Kidney epithelial cell (primary cell): Measurements from ENCODE around the gene FGFR1OP2. TPM values are rescaled to one million over a fixed set of nuclear protein-coding genes. Genes with fewer than 3 reads are reported as not detected.

Experiments used
- DNase-seq: peaks from one replicate; pipeline ENCODE4 v3.0.0-alpha.2; 2010; ENCODE audit warnings: low read depth
- H3K27me3 ChIP-seq: 2 replicates; pipeline ENCODE4 v1.6.0; 2011; ENCODE audit warnings: low read length; ENCODE audit not compliant: control insufficient read depth, insufficient read depth
- H3K36me3 ChIP-seq: 2 replicates; pipeline ENCODE4 v1.5.1; 2011; ENCODE audit warnings: low read length; ENCODE audit not compliant: control insufficient read depth, insufficient read depth
- H3K4me3 ChIP-seq: 2 replicates; pipeline ENCODE4 v1.5.1; 2011; ENCODE audit warnings: low read depth, mild to moderate bottlenecking, control low read depth, low read length
- total RNA-seq: library from RNA; depleted of rRNA; stranded (reverse); fragments of >200 nt; gene quantifications from 2 replicates; pipeline ENCODE4 v1.2.3, GENCODE V29; 2015
- TF ChIP-seq, protein P1 (sequence below): IDR thresholded peaks from 2 replicates; pipeline ENCODE4 v1.5.1; 2011; ENCODE audit warnings: mild to moderate bottlenecking, moderate library complexity, low read length, control low read depth, inconsistent platforms; ENCODE audit not compliant: insufficient read depth, poor library complexity, severe bottlenecking

The FGFR1OP2 gene
- total RNA-seq, 1 donor from 2014 or later: 27.6 TPM

DNA sequence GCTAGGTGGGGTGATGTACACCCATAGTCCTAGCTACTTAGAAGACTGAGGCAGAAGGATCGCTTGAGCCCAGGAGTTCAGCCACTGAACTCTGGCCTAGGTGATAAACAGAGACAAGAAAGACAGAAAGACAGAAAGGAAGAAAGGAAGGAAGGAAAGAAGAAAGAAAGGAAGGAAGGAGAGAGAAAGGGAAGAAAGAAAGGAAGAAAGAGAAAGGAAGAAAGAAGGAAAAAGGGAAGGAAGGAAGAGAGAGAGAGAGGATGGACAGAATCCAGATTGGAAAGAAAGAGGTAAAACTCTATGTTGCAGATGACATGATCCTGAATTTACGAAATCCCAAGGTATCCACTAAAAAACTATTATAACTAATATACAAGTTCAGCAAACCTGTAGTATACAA, 8.7 kb upstream of the FGFR1OP2 start:
- Histone ChIP-seq H3K36me3 (peaks cover 2% of the 10 kb centered on the region), H3K4me3 (no peak overlapping the region), H3K27me3 (no peaks in the 10 kb centered on the region)
- TF ChIP-seq, protein P1, sequence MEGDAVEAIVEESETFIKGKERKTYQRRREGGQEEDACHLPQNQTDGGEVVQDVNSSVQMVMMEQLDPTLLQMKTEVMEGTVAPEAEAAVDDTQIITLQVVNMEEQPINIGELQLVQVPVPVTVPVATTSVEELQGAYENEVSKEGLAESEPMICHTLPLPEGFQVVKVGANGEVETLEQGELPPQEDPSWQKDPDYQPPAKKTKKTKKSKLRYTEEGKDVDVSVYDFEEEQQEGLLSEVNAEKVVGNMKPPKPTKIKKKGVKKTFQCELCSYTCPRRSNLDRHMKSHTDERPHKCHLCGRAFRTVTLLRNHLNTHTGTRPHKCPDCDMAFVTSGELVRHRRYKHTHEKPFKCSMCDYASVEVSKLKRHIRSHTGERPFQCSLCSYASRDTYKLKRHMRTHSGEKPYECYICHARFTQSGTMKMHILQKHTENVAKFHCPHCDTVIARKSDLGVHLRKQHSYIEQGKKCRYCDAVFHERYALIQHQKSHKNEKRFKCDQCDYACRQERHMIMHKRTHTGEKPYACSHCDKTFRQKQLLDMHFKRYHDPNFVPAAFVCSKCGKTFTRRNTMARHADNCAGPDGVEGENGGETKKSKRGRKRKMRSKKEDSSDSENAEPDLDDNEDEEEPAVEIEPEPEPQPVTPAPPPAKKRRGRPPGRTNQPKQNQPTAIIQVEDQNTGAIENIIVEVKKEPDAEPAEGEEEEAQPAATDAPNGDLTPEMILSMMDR: no peak
- DNase-seq: no peak

DNA sequence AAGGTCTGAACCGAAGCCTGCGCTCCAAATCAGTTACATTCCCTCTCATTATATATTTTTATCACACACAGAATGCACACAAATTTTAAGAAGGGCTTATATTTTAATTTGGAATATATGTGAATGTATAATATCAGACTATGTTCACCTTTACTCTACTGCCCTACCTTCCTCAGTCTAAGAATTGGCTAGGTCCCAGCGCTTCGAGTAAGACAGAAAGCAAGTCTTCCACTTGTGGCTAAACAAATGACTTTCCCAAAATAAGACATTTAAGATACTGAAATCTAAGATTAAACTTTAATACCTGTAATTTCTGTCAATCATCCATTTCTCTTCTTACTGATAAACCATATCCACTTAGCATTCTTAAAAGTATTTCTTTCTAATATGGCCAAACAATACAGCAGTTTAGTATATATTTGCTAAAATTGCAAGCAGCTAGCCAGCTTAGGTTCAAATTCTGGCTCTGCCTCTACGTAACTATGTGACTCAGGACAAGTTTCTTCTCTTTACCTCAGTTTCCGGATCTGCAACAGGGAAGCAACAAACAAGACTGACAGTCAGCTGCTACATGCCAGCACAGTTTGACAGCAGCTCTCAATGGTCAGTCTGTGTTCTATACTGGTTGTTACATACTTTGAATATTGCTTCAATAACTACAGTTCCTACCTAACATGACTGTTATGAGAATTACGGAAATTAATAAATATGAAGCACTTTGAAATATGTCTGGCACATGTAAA, 2.5 kb upstream of the FGFR1OP2 start:
- H3K36me3 ChIP-seq: no peaks in the 10 kb centered on the region
- no peaks in the 10 kb centered on the region for H3K27me3 ChIP-seq
- TF ChIP-seq, protein P1: no peak
- H3K4me3 ChIP-seq: no peak overlapping the region
- DNase-seq: no peak

DNA sequence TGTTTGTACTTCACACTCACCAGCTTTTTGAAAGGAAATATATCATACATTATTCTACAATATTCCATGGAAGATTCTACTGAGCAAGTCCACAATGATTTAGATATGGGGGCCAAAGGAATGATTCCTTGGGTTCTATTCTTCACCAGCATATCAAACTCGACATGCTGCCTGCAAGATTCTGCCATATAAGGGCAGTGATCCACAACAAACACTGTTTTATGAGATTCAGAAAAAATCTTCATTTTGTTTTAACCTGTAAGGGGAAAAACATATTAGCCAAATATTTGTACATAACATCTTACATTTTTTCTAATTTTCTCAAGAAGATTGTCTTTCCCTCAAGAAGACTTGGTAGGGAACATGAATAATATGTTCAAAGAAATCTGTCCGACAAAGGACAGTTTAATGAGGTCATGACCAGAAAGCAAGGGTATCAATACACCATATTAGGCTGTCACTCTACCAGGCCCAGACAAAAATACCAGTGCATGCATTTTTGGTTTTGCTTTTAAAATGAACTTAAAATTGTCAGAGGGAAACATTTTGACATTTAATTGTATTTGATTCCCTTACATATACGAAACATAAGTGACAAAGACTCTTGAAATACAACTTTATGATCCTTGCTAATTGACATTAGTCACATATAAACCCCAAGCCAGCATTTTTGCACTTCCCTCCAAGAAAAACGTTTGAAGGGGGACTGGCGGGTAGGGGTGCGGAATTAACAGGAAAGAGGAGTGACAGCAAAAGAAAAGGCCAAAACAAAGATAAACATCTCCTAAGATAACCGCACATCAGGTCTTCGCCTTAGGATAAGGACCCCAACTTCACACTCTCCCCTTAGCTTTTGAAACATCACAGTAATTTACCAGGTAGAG, 1.5 kb upstream of the FGFR1OP2 start:
- Histone ChIP-seq H3K36me3 (no peaks in the 10 kb centered on the region), H3K27me3 (no peaks in the 10 kb centered on the region), H3K4me3 (peak overlapping the region; percentile 94)
- TF ChIP-seq, protein P1: no peak
- DNase-seq: no peak

DNA sequence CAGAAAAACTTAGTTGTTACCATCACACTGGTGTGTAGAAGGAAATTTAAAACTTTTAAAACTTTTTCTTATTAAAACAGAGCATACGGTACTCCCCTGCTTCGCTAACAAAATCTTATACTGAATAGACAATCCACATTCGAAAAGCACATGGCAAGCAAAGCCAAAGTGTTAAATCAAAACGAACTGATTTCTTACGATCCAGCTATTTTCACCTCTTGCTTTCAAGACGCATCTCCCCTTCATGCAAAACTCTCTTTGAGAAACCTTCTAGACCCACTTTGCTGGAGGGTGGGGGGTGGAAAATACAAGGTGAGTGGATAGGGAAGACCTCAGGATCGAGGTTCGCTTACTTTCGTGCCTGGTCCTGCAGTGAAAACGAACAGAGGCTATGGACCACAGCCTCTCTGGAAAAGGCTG, 817 bp upstream of the FGFR1OP2 start:
- Histone ChIP-seq H3K4me3 (peak overlapping the region; percentile 94), H3K36me3 (no peaks in the 10 kb centered on the region)
- TF ChIP-seq, protein P1: no peak

DNA sequence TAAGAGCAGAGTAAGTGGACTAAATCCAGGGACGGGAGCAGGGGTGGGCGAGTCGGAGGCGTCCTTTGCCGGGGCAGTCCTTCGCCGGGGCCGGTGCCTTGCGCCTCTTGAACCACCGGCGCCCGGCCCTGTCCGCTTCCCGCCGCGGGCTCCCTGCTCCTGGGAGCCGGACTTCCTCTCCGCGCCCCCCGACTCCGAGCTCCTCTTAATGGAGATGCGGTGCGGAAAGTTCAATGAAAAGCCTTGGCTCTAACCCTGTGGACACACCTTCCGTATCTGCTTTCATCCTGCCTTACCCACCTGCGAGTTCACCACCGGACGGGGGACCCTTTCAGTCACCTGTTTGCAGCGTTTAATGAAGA, 412 bp downstream of the FGFR1OP2 start:
- TF ChIP-seq, protein P1: no peak

More for the DNA sequence above, 817 bp upstream of the FGFR1OP2 start:
- no peaks in the 10 kb centered on the region for H3K27me3 ChIP-seq
- DNase-seq: no peak

More for the DNA sequence above, 412 bp downstream of the FGFR1OP2 start:
- H3K4me3 ChIP-seq: peak overlapping the region; percentile 94
- DNase-seq: no peak
- H3K27me3 ChIP-seq: no peaks in the 10 kb centered on the region
- H3K36me3 ChIP-seq: no peaks in the 10 kb centered on the region
